GM12875 (cell line): Measurements from ENCODE around the gene ADAP2.
"Not testable (repeated sequence)": the region's sequence is repeated elsewhere in the genome, so short reads cannot be mapped to it uniquely, and the experiment has no call there.

ENCODE experiments used
- H3K4me3 ChIP-seq: one replicate; pipeline ENCODE4 v1.5.1; 2011; ENCODE audit warnings: low read depth, low read length, control low read depth
- TF ChIP-seq, protein P1 (sequence below): IDR thresholded peaks from 2 replicates; pipeline ENCODE4 v1.5.1; 2011; ENCODE audit warnings: low read depth, mild to moderate bottlenecking, control low read depth, inconsistent platforms, low read length, moderate library complexity, borderline replicate concordance; ENCODE audit not compliant: insufficient read depth

The ADAP2 gene

DNA sequence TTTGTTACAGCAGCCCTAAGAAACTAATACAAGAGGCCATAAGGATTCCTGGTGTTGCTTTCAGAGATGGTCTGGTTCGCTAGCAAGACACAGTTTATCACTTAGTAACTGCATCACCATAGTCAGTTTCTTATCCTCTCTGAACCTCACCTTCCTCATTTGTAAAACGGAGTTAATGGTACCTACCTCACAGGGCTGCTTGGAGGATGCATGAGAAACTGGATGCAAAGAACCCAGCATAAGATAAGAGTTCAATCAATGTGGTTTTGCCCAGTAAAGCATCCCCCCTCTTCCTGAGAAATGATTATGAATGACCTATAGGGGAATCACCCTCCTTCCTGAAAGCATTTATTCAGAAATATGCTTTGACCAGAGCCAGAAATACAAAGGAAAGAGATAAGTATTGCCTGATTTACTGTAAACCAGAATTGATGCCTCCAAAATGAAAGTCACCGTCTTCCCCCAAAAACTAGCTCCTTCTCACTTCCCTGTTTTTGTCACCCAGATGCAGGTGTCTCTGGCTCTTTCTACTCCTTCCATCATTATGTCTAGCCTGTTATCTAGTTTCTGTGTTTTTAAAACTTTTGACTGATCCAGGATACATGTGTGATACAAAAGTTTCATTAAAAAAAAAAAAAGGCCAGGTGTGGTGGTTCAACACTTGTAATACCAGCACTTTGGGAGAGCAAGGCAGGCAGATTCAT is 12.9 kb upstream of the ADAP2 start:
- H3K4me3 ChIP-seq: no peak overlapping the region
- TF ChIP-seq, protein P1, sequence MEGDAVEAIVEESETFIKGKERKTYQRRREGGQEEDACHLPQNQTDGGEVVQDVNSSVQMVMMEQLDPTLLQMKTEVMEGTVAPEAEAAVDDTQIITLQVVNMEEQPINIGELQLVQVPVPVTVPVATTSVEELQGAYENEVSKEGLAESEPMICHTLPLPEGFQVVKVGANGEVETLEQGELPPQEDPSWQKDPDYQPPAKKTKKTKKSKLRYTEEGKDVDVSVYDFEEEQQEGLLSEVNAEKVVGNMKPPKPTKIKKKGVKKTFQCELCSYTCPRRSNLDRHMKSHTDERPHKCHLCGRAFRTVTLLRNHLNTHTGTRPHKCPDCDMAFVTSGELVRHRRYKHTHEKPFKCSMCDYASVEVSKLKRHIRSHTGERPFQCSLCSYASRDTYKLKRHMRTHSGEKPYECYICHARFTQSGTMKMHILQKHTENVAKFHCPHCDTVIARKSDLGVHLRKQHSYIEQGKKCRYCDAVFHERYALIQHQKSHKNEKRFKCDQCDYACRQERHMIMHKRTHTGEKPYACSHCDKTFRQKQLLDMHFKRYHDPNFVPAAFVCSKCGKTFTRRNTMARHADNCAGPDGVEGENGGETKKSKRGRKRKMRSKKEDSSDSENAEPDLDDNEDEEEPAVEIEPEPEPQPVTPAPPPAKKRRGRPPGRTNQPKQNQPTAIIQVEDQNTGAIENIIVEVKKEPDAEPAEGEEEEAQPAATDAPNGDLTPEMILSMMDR: no peak

DNA sequence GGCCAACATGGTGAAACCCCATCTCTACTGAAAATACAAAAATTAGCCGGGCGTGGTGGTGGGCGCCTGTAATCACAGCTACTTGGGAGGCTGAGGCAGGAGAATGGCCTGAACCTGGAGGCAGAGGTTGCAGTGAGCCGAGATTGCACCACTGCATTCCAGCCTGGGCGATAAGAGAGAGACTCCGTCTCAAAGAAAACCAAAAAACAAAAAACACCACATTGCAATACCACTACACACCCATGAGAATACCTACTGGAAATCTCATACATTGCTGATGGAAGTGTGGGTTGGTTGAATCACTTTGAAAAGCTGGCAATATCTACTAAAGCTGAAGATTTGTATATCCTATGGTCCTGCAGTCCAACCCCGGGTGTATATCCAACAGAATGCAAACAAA is 11.6 kb upstream of the ADAP2 start:
- H3K4me3 ChIP-seq: not testable (repeated sequence)

DNA sequence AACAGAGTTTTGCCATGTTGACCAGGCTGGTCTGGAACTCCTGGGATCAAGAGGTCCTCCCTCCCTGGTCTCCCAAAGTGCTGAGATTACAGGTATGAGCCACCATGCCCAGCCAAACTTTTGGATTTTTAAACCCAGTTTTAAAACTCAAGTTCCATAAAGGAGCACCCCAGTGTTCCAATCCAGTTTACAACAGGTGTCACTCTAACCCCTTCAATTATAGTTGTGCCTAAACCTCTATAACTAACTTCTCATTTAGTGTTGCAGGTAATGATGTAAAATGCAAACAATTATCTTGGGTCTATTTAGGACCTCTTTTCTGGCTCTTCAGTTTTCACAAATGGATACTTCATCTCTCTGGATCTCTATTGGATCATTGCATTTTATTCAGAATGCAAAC is 7.8 kb upstream of the ADAP2 start:
- TF ChIP-seq, protein P1: no peak
- H3K4me3 ChIP-seq: no peak overlapping the region

DNA sequence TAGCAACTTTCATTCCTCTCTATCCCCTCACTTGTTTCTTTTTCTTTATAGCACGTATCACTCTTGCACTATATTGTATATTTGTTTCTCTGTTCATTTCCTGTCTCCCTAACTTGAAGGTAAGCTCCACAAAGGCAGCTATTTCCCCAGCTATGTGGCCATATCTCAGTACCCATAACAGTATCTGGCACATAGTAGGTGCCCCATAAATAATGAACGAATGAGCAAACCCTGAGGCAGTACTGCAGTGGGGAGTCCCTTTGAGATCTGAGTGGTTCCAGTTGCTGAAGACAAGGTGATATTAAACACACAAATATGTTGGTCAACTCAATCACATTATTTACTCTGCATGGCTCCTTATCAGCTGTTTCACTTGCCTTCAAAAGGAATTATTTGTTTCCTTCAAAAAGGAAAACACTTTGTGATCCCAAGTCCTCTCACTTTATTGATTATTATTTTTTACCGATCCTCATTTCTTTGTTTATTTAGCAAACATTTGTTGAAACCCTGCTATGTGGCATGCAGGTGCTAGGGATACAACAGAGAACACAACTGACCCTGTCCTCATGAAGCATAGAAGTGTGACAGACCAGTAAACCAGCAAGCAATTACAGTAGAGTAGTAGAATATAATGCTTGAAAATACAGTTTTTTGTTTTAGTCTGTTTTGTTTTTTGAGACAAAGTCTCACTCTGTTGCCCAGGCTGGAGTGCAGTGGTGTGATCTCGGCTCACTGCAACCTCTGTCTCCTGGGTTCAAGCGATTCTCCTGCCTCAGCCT is 5.7 kb upstream of the ADAP2 start:
- TF ChIP-seq, protein P1: no peak
- no peak overlapping the region for H3K4me3 ChIP-seq

DNA sequence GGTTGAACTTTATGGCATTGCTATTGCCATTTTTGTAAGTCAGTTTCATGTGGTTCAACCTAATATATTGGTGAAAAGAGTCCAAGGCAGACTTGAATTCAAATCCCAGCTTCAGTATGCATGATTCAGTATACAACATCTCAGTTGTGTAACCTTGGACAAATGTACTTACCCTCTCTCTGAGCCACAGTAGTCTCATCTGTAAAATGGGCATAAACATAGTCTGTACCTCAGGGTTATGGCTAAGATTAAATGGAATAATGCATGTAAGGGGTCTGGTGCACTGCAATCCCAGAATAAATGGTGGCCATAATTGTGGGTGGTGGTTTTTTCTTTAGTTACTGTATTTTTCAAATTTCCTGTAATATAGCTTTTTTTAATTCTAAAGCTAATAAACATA is 4.7 kb upstream of the ADAP2 start:
- TF ChIP-seq, protein P1: no peak
- no peak overlapping the region for H3K4me3 ChIP-seq

DNA sequence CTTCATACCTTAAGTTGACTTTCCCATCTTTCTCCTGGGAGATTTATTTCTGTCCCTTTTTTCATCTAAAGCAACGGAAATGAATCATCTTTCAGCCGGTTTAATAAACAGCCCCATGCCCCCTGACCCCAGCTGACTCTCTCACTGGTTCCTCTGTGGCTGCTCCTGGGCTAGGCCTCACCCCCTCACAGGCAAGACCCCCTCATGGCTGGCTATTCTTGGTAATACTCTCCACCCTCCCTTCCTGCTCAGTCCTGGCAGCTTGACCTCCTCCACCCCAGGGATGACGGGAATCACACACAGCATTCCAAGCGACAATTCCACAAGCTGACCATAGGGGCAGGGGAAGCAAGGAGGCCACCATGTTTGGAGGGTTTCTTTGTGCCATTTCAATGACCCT is 1.5 kb upstream of the ADAP2 start:
- H3K4me3 ChIP-seq: no peak overlapping the region
- TF ChIP-seq, protein P1: no peak

DNA sequence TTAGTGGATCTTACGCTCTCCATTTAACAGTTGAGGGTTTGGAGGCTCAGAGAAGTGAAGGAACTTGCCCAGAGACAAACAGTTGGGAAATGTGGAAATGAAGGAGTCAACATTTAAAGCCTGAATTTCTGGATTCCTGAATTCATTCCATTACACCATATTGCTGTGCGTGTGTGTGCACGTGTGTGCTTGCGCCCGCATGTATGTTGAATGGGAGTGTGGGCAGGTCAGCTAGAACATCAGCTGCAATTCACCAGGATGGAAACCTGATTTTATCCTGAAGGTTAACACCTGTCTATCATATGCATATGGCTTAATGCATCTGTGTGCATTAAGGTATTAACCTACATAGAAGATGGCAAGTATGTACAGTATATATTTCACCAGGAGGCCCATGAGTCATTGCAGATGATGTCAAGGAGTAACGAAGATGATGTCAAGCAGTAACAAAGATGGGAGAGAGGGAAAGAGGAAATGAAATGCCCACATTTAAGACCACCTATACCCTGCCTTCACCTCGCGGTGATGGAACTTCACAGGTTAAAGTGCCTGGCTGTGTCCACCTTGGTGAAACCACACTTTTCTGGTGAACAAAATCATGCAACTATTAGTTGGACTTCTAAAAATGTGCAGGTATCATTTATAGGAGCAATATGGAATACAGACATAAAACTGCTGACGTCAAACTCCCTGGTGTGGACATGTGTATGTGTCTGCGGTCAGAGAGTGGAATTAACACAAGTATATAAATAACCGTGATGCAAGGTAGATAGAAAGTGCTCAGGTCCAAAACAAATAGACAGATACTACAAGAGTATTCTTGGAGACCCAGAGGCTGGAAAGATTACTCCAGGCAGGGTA is 832 bp upstream of the ADAP2 start:
- H3K4me3 ChIP-seq: no peak overlapping the region
- TF ChIP-seq, protein P1: no peak
